ENCODE results near the gene PAPLN.

Gene PAPLN

DNA sequence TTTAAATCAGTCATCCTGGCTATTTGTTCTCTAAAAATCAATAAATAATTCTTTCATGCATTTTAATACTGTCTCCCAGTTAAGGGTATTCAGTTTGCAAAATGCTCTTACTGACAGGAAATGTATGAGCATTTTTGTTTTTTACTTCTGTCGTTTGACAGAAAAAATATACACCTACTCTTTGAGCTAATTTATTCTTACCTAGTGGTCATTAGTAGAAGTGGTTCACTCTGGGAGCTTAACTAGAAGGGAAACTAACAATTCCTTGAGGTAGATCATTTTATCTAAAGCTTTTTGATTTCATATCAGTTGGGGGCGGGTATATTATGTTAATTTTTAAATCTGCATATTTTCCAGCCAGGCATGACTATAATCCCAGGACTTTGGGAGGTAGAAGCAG lies 33.8 kb upstream of the PAPLN start:
- in situ Hi-C loops (cut with HindIII; ENCODE audit: low pct_ligation_motif_present, low sequenced_read_pairs) = no loop called here
- Histone ChIP-seq H3K36me3 (replicated peaks) (peaks cover 30% of the 10 kb centered on the region), H3K27ac (no peak overlapping the region), H3K4me3 (ENCODE audit: low read depth, low read length) (no peak overlapping the region), H3K27me3 (replicated peaks) (no peaks in the 10 kb centered on the region)
- TF ChIP-seq, protein P1, sequence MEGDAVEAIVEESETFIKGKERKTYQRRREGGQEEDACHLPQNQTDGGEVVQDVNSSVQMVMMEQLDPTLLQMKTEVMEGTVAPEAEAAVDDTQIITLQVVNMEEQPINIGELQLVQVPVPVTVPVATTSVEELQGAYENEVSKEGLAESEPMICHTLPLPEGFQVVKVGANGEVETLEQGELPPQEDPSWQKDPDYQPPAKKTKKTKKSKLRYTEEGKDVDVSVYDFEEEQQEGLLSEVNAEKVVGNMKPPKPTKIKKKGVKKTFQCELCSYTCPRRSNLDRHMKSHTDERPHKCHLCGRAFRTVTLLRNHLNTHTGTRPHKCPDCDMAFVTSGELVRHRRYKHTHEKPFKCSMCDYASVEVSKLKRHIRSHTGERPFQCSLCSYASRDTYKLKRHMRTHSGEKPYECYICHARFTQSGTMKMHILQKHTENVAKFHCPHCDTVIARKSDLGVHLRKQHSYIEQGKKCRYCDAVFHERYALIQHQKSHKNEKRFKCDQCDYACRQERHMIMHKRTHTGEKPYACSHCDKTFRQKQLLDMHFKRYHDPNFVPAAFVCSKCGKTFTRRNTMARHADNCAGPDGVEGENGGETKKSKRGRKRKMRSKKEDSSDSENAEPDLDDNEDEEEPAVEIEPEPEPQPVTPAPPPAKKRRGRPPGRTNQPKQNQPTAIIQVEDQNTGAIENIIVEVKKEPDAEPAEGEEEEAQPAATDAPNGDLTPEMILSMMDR (IDR thresholded peaks at IDR 0.05; ENCODE audit: low read depth, low read length, missing control alignments) = no peak
- no peak for DNase-seq

DNA sequence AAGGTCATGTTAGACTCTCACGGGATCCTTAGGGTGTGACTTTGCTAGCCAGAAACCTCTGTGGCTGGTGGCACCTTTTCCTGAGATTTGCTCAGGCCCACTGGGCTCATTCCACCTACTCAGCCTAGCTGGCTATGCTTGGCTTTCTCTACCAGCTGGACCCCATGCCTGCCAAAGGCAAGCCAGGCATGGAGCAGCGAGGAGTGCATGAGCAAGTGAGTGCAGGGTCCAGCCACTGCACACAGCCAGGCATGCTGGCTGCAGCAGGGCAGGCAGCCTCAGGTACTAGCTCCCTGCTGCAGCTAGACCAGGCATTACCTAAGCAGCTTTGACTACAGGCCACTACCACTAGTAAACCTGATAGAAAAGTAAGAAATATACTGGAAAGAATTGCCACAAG lies 29.7 kb upstream of the PAPLN start:
- H3K36me3 ChIP-seq (replicated peaks) = peaks cover 30% of the 10 kb centered on the region
- no peak overlapping the region for H3K4me3 ChIP-seq (ENCODE audit: low read depth, low read length)
- in situ Hi-C loops (cut with HindIII; ENCODE audit: low pct_ligation_motif_present, low sequenced_read_pairs) = no loop called here
- TF ChIP-seq, protein P1 (IDR thresholded peaks at IDR 0.05; ENCODE audit: low read depth, low read length, missing control alignments) = no peak
- H3K27me3 ChIP-seq (replicated peaks) = no peaks in the 10 kb centered on the region
- H3K27ac ChIP-seq = no peak overlapping the region
- DNase-seq = no peak

DNA sequence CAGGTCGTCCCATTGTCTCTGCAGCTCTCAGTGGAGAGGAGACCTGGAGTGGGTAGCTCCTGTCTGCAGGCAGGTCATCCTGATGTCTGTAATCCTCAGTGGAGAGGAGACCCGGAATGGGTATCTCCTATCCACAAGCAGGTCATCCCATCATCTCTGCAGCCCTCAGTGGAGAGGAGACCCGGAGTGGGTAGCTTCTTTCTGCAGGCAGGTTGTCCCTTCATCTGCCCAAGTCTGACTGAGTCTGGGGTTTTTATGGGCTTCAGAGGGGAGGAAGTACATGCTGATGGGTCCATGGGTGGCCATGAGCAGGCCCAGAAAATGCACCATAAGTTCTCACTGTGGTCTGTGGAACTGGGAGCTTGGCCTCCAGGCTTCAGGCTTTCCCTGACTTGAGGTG lies 28.9 kb upstream of the PAPLN start:
- no peak overlapping the region for H3K4me3 ChIP-seq (ENCODE audit: low read depth, low read length)
- no peaks in the 10 kb centered on the region for H3K27me3 ChIP-seq (replicated peaks)
- DNase-seq = no peak
- H3K36me3 ChIP-seq (replicated peaks) = peaks cover 38% of the 10 kb centered on the region
- in situ Hi-C loops (cut with HindIII; ENCODE audit: low pct_ligation_motif_present, low sequenced_read_pairs) = no loop called here
- TF ChIP-seq, protein P1 (IDR thresholded peaks at IDR 0.05; ENCODE audit: low read depth, low read length, missing control alignments) = no peak
- no peak overlapping the region for H3K27ac ChIP-seq

DNA sequence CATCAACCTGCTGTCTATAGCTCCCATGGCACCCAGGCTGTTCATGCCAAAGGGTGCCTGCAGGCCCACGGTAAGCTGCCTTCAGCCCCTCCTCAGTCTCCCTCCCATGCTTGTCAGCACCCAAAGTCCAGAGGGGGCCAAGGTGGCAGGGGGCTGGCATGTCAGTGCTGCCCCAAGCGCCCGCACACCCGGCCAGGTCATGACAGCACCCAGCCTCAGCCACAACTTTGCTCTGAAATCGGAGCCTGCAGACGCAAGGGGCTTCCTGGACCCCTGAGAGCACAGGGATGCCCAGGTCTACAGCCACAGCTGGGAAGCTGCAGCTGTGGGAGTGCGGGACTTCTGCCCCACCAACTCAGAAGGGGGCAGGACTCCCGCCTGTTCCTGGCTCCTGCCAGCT lies 28.5 kb upstream of the PAPLN start:
- no peaks in the 10 kb centered on the region for H3K27me3 ChIP-seq (replicated peaks)
- H3K27ac ChIP-seq = no peak overlapping the region
- no peak overlapping the region for H3K4me3 ChIP-seq (ENCODE audit: low read depth, low read length)
- H3K36me3 ChIP-seq (replicated peaks) = peaks cover 40% of the 10 kb centered on the region
- in situ Hi-C loops (cut with HindIII; ENCODE audit: low pct_ligation_motif_present, low sequenced_read_pairs) = no loop called here
- TF ChIP-seq, protein P1 (IDR thresholded peaks at IDR 0.05; ENCODE audit: low read depth, low read length, missing control alignments) = no peak
- no peak for DNase-seq

DNA sequence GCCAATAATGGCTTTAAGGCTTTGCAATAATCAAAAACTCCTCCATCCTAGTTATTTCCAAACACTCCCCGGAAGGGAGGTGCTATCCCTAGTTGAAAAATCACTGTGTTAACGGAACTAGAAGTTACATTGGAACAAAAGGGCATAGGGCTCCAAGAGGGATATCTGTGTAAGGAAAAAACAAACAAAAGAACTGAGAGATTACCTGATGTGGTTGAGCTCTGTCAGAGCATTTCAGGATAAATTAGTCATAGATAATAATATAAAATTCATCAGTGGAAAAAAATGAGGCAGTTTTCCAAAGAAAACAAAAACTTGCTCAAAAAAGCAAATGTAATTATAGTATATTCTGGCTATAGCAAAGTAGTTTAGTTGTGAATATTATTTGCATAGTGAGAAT lies 27.4 kb upstream of the PAPLN start:
- TF ChIP-seq, protein P1 (IDR thresholded peaks at IDR 0.05; ENCODE audit: low read depth, low read length, missing control alignments) = no peak
- Histone ChIP-seq H3K36me3 (replicated peaks) (peaks cover 38% of the 10 kb centered on the region), H3K27ac (no peak overlapping the region), H3K4me3 (ENCODE audit: low read depth, low read length) (no peak overlapping the region), H3K27me3 (replicated peaks) (no peaks in the 10 kb centered on the region)
- no peak for DNase-seq
- in situ Hi-C loops (cut with HindIII; ENCODE audit: low pct_ligation_motif_present, low sequenced_read_pairs) = no loop called here

DNA sequence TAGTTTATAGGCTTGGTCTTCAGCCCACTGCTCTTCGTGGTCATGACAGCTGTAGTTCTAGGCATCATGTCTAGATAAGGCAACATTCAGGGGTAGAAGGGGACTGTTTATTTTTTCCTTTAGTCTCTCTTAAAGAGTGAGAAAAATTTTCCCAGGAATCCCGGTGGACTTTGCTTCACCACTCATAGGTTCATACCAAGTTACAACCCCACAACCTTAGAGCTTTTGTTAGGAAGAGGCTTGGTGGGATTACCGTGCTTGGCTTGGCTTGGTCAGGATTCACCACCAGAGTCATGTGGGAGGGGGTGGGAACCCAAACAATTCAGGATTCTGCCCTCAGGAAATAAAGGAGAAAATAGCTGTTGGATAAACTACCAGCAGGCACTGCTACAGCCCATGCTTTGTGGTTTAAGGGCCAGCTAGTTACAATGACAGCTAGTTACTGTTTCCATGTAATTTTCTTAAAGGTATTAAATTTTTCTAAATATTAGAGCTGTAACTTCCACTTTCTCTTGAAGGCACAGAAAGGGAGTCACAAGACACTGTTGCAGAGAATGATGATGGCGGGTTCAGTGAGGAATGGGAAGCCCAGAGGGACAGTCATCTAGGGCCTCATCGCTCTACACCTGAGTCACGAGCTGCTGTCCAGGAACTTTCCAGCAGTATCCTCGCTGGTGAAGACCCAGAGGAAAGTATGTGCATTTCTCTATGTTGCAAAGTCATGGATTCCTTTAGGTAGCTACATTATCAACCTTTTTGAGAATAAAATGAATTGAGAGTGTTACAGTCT lies 25.9 kb upstream of the PAPLN start:
- H3K27ac ChIP-seq = no peak overlapping the region
- H3K4me3 ChIP-seq (ENCODE audit: low read depth, low read length) = no peak overlapping the region
- DNase-seq = no peak
- no peaks in the 10 kb centered on the region for H3K27me3 ChIP-seq (replicated peaks)
- in situ Hi-C loops (cut with HindIII; ENCODE audit: low pct_ligation_motif_present, low sequenced_read_pairs) = no loop called here
- TF ChIP-seq, protein P1 (IDR thresholded peaks at IDR 0.05; ENCODE audit: low read depth, low read length, missing control alignments) = no peak
- H3K36me3 ChIP-seq (replicated peaks) = peaks cover 38% of the 10 kb centered on the region
